SK-N-SH treated with all-trans-retinoic acid at 6 μM for 48 hours (cell line): ENCODE results near the gene JARID2.

Experiments
- ARNTL ChIP-seq: fragments of 450-650 bp; formaldehyde crosslinking; IDR thresholded peaks from 2 replicates; pipeline ENCODE4 v1.5.0; 2020; ENCODE audit warnings: low read depth, mild to moderate bottlenecking, moderate library complexity, borderline replicate concordance
- BACH2 ChIP-seq: fragments of 250-450 bp; sonication (Bioruptor Pico); IDR thresholded peaks from 2 replicates; pipeline ENCODE4 v1.9.0; 2021; ENCODE audit warnings: mild to moderate bottlenecking, borderline replicate concordance
- CSDC2 ChIP-seq: fragments of 250-450 bp; sonication (Bioruptor Pico); IDR thresholded peaks from 2 replicates; pipeline ENCODE4 v1.5.0; 2020; ENCODE audit warnings: mild to moderate bottlenecking, moderate library complexity
- OSR1 ChIP-seq: fragments of 250-450 bp; sonication (Bioruptor Pico); IDR thresholded peaks from 2 replicates; pipeline ENCODE4 v1.8.0; 2022; ENCODE audit warnings: moderate library complexity, mild to moderate bottlenecking, inconsistent platforms
- RARB ChIP-seq: fragments of 250-450 bp; sonication (Bioruptor Pico); IDR thresholded peaks from 2 replicates; pipeline ENCODE4 v1.8.0; 2021; ENCODE audit warnings: mild to moderate bottlenecking, moderate library complexity
- TCF4 ChIP-seq: fragments of 250-450 bp; sonication (Bioruptor Pico); IDR thresholded peaks from 2 replicates; pipeline ENCODE4 v1.8.0; 2021; ENCODE audit warnings: mild to moderate bottlenecking, moderate library complexity, borderline replicate concordance
- ZC3H10 ChIP-seq: fragments of 250-450 bp; sonication (Bioruptor Pico); IDR thresholded peaks from 2 replicates; pipeline ENCODE4 v1.5.1; 2021; ENCODE audit warnings: mild to moderate bottlenecking, moderate library complexity
- ZFP3 ChIP-seq: fragments of 250-450 bp; sonication (Bioruptor Pico); IDR thresholded peaks from 2 replicates; pipeline ENCODE4 v1.5.0; 2020; ENCODE audit warnings: mild to moderate bottlenecking, moderate library complexity
- ZFP30 ChIP-seq: fragments of 450-650 bp; formaldehyde crosslinking; IDR thresholded peaks from 2 replicates; pipeline ENCODE4 v1.5.0; 2022; ENCODE audit warnings: mild to moderate bottlenecking, moderate library complexity
- ZNF70 ChIP-seq: fragments of 450-650 bp; formaldehyde crosslinking; IDR thresholded peaks from 2 replicates; pipeline ENCODE4 v1.5.0; 2020; ENCODE audit warnings: mild to moderate bottlenecking, moderate library complexity
- TF ChIP-seq, protein P1 (sequence below): fragments of 250-450 bp; sonication (Bioruptor Pico); IDR thresholded peaks from 2 replicates; pipeline ENCODE4 v1.8.0; 2020; ENCODE audit warnings: mild to moderate bottlenecking, moderate library complexity, borderline replicate concordance
- TF ChIP-seq, protein P2 (sequence below): fragments of 250-450 bp; sonication (Bioruptor Pico); IDR thresholded peaks from 2 replicates; pipeline ENCODE4 v1.5.0; 2020; ENCODE audit warnings: mild to moderate bottlenecking, moderate library complexity

DNA sequence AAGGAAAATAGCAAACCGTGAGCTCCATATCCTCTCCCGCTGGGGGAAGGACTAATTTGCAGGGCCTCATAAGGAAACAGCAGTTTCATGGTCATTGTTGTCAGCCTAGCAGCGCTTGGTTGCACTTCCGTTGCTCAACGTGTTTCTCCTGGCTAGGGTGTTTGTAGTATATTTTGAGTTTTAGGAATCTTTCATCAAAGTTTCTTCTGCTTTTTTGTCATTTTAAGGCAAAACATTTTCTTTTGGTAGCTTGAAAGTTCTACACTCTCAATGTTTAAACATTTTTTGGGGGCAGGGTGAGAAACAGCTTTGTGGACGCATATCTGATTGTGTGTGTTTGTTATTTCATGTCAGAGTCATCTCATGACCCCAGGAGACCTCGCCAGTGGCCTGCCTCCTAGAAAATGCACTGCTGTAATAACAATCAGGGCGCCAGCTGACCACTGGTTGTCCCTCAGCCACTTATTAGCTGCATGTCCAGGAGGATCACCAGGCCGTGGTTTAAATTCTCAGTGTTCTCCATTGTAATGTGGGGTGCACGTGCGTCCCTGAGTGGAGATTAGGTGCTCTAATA is 20.6 kb downstream of the JARID2 start:
- TF ChIP-seq TCF4 (CRISPR knock-in tag): no peak
- TF ChIP-seq ZFP3: no peak
- TF ChIP-seq ARNTL (CRISPR knock-in tag): no peak
- TF ChIP-seq BACH2 (CRISPR knock-in tag): no peak
- no peak for TF ChIP-seq CSDC2 (CRISPR knock-in tag)
- no peak for TF ChIP-seq ZNF70 (CRISPR knock-in tag)
- TF ChIP-seq, protein P1, sequence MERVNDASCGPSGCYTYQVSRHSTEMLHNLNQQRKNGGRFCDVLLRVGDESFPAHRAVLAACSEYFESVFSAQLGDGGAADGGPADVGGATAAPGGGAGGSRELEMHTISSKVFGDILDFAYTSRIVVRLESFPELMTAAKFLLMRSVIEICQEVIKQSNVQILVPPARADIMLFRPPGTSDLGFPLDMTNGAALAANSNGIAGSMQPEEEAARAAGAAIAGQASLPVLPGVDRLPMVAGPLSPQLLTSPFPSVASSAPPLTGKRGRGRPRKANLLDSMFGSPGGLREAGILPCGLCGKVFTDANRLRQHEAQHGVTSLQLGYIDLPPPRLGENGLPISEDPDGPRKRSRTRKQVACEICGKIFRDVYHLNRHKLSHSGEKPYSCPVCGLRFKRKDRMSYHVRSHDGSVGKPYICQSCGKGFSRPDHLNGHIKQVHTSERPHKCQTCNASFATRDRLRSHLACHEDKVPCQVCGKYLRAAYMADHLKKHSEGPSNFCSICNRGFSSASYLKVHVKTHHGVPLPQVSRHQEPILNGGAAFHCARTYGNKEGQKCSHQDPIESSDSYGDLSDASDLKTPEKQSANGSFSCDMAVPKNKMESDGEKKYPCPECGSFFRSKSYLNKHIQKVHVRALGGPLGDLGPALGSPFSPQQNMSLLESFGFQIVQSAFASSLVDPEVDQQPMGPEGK (CRISPR knock-in tag): no peak
- TF ChIP-seq ZFP30: no peak
- TF ChIP-seq, protein P2, sequence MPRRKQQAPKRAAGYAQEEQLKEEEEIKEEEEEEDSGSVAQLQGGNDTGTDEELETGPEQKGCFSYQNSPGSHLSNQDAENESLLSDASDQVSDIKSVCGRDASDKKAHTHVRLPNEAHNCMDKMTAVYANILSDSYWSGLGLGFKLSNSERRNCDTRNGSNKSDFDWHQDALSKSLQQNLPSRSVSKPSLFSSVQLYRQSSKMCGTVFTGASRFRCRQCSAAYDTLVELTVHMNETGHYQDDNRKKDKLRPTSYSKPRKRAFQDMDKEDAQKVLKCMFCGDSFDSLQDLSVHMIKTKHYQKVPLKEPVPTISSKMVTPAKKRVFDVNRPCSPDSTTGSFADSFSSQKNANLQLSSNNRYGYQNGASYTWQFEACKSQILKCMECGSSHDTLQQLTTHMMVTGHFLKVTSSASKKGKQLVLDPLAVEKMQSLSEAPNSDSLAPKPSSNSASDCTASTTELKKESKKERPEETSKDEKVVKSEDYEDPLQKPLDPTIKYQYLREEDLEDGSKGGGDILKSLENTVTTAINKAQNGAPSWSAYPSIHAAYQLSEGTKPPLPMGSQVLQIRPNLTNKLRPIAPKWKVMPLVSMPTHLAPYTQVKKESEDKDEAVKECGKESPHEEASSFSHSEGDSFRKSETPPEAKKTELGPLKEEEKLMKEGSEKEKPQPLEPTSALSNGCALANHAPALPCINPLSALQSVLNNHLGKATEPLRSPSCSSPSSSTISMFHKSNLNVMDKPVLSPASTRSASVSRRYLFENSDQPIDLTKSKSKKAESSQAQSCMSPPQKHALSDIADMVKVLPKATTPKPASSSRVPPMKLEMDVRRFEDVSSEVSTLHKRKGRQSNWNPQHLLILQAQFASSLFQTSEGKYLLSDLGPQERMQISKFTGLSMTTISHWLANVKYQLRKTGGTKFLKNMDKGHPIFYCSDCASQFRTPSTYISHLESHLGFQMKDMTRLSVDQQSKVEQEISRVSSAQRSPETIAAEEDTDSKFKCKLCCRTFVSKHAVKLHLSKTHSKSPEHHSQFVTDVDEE (CRISPR knock-in tag): no peak
- no peak for TF ChIP-seq RARB (CRISPR knock-in tag)
- TF ChIP-seq ZC3H10: no peak
- TF ChIP-seq OSR1 (CRISPR knock-in tag): no peak
